Fibroblast of skin of scalp (primary cell): ENCODE data around the gene ANKDD1A. TPM values are rescaled to one million over a fixed set of nuclear protein-coding genes. Genes with fewer than 3 reads are reported as not detected.

Experiments used
- DNase-seq: peaks from one replicate; pipeline ENCODE4 v3.0.0-alpha.2; 2013
- polyA plus RNA-seq, 2 experiments: library from polyadenylated mRNA; unstranded; fragments of 120-200 nt; gene quantifications; one replicate each; pipeline ENCODE4 v1.2.1, GENCODE V29; 2013; ENCODE audit not compliant: insufficient read length in 2 of 2

ANKDD1A gene
- 2.7 TPM for polyA plus RNA-seq (2013, experiment 1 of 2; ENCODE audit: insufficient read length)
- 2.9 TPM for polyA plus RNA-seq (2013, experiment 2 of 2; ENCODE audit: insufficient read length)

- peak; percentile 49 for DNase-seq
These were observed at the start of gene ANKDD1A for GRCh38 chr15:64911311-64912186. Gene ANKDD1A (plus strand): TSS chr15:64911902. CDS start chr15:64911931, 29 bp downstream.

GRCh38 chr15:64861960-64862359 lies 49.7 kb upstream of the ANKDD1A start:
- no peak for DNase-seq

- DNase-seq, result no peak
These were observed 49.3 kb upstream of the ANKDD1A start for GRCh38 chr15:64862408-64862807.

GRCh38 chr15:64864068-64864467 lies 47.6 kb upstream of the ANKDD1A start:
- no peak for DNase-seq

- DNase-seq, result no peak
These were observed 46.3 kb upstream of the ANKDD1A start for GRCh38 chr15:64865126-64865997.

GRCh38 chr15:64865998-64866520 lies 45.6 kb upstream of the ANKDD1A start:
- peak; percentile 97 for DNase-seq

- no peak for DNase-seq
These were observed 42.2 kb upstream of the ANKDD1A start for GRCh38 chr15:64869501-64869900.

GRCh38 chr15:64870353-64870752 lies 41.3 kb upstream of the ANKDD1A start:
- no peak for DNase-seq

- DNase-seq, result no peak
These were observed 36.0 kb upstream of the ANKDD1A start for GRCh38 chr15:64875641-64876223.

- no peak for DNase-seq
These were observed 34.3 kb upstream of the ANKDD1A start for GRCh38 chr15:64877435-64877834.

GRCh38 chr15:64878705-64879104 lies 33.0 kb upstream of the ANKDD1A start:
- DNase-seq, result no peak

GRCh38 chr15:64883100-64883581 lies 28.6 kb upstream of the ANKDD1A start:
- DNase-seq, result no peak

- DNase-seq, result peak; percentile 86
These were observed 27.6 kb upstream of the ANKDD1A start for GRCh38 chr15:64883997-64884511.

GRCh38 chr15:64884679-64885078 lies 27.0 kb upstream of the ANKDD1A start:
- no peak for DNase-seq

- no peak for DNase-seq
These were observed 23.4 kb upstream of the ANKDD1A start for GRCh38 chr15:64888336-64888735.

- DNase-seq, result no peak
These were observed 20.1 kb upstream of the ANKDD1A start for GRCh38 chr15:64891561-64891960.

- no peak for DNase-seq
These were observed 18.8 kb upstream of the ANKDD1A start for GRCh38 chr15:64892847-64893403.

- peak; percentile 97 for DNase-seq
These were observed 18.0 kb upstream of the ANKDD1A start for GRCh38 chr15:64893481-64894394.

- no peak for DNase-seq
These were observed 17.2 kb upstream of the ANKDD1A start for GRCh38 chr15:64894395-64895056.
